Stimulated activated CD4-positive, alpha-beta T cell treated with anti-CD3 and anti-CD28 coated beads, Interleukin-12 subunit alpha, Interleukin-12 subunit beta, amount 100 ng/mL, for 24 hours (primary cell): ENCODE measurements around the gene TFDP2.
A peak's percentile ranks its signal among the peaks of the same experiment; 100 is the strongest.

Source experiments
- DNase-seq, 2 experiments: peaks; one replicate each; pipeline ENCODE4 v3.0.0-alpha.2; 2020; ENCODE audit warnings: low read depth in 2 of 2

The TFDP2 gene

DNA sequence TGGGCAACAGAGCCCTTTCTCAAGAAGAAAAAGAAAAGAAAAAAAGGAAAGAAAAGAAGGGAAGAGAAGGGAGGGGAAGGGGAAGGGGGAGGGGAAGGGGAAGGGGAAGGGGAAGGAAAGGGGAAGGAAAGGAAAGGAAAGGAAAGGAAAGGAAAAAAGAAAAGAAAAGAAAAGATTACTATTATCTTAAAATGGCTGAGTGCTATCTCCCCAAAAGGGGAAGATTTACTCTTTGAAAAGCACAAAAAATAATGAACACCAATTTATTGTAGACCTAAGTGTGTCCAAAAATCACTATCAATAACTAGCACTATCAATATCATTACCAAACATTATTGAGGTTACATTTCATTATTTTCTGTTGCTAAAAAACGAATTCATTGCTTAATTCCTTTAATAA, 183.9 kb downstream of the TFDP2 start:
- DNase-seq = no peak

DNA sequence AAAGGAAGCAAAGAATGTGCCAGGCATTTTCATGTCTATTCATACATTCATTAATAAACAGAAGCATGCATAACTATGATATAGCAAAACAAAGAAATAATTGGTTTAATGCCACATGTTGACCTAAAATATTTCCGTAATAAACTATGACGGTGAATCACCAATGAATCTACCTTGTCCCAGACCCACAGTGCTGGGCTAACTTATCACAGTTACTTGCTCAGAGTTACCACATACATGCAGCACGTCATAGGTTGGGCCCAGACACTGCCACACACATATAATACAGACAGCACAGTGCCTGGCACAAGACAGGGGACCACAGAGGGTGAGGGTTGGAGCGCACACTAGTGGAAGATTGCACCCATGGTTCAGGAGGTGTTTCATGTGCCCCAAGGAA, 186.0 kb downstream of the TFDP2 start:
- no peak for DNase-seq

DNA sequence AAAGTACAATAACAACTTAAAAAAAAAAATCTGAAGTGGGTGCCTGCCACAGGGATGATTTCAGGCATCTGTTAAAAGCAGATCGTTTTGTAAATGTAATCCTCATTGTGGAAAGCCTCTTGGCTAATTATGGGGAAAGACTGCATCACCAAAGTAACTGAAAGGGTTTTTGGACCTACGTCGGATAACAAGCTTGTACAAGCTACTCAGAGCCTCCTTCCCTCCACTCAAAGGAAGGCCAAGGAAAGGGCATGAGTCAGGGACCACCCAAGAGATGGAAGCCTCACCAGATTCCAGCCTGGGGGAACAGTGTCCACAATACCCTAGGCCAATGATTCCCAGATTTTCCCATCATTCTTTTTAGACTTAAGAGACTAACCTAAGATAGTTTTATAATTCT, 188.6 kb downstream of the TFDP2 start:
- no peak for DNase-seq

DNA sequence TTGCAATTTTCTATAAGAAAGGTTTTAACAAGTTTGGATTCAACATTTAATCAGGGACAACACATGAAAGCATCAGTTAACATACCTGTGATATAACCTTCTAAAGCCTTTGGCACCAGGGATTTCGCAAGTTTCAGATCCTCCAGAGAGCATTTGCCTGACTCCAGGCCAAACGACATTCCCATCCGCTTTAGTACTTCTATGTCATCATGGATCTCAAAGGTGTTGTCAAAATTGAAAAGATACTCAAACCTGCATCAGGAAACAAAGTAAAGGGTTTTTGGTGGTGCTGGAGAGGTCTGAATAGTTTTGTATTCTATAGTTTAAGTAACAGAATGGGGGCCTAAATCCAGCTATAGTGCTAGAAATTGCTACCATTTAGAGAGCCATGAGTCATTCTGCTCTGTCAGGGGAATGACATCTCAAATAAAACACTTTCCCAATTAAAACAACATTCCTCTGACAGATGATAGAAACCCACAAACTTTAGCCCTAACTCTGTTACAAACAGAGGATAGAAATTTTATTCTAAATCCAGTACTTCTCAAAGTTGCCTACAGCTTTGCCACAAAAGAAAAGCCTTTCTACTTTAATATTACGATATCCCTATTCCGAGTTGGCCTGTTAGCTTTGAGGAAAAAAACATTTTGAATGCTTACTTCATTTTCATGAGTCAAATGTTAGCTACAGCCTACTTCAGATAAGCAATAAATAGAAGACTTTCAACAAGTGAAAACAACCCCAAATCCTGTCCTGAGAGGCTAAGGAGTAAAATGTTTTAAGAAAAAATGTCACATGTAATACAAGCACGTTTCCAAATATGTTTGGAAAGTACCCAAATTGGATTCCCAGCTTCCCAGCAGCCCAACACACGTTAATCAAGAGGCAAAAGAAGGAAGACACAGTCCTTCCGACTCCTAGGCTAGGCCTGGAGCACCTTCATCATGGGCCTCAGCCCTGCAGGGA, 189.5 kb downstream of the TFDP2 start:
- no peak for DNase-seq

DNA sequence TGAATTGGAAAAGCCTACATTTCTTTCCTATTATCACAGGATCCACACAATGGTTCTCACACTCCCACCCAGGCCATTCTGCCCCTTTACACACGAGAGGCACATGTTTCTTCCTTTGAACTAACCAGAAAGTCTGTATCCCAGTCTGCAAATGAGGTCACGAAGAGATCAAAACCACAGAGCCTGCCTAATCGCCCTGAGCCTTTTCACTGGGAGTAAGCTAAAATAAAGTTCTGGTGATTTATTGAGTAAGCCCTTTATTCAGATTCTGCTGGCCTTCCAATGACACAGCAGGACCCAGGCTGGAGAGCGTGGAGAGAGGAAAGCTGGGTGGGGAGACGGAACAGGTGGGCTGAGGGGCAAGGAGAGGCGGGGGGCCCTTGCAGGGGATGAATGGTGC, 194.2 kb downstream of the TFDP2 start:
- no peak for DNase-seq

DNA sequence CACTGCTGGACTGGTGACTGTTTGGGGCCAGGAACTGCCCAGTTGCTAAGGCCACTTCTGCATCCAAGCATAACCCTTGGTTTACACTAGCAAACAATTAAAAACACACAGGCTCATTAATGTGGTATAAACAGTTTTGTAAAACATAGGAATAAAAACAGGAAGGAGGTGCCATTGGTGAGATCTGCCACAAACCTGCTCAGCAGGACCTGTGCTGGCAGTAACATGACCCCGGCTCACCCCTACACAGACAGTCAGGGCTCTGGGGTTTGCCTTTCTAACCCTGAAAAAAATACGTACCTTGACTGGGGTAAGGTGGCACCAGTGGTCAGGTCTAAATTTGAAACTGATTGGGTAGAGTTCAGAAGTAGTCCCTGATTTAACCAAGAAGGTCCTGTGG, 196.7 kb downstream of the TFDP2 start:
- no peak for DNase-seq

DNA sequence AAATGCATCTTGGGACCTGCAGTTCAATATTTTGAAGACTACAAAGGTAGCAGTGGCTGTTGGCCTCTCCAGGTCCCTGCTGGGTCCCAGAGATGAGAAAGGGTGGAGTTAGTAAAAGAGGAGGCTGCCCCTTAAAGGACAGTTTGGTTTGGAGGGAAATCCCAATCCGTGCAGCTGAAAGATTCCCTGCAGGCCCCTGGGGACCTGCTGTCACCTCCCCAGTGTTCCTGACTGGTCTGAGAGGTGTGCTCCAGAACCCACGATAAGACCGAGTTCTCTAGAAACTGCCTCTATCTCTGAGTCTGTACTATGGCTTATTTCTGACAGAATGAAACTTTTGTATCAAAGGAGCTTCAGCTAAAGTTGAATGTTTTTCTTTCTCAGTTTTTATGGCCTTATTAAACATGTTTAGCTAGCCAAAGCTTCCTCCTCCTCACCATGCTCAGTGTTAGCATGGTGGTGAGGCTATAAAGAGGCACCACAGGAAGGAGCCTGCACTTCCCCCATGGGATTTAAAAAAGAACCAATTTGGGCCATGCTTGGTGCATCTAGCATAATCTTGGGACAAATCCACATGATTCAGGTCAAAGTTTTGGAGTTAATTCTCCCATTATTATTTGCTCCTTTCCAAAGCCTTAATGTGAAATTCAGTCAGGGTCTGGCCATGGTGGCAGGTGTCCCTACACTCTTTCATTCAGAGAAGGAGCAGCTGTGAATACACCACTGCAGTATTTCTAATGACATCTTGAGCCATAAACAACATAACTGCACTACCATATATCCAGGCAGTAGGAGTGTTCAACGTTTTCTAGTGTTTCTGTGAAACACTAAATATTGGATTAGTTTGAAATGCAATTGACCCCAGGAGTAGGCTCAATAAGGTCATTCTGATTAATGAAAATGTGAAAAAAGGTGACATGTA, 198.5 kb downstream of the TFDP2 start:
- no peak for DNase-seq

DNA sequence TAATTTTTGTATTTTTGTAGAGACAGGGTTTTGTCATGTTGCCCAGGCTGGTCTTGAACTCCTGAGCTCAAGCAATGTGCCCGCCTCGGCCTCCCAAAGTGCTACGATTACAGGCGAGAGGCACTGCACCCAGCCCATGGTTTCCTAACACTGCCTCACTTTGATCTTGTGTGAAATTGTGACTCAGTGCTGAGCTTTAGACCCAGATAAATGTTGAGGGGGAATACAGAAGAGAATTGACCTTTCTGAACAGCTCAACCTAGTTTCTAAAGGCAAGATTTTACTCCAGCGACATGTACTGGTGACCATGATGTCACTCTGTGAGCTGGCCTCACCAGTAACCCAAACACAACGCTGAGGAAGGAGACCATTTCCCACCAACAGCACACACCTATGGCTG, 199.4 kb downstream of the TFDP2 start:
- no peak for DNase-seq

DNA sequence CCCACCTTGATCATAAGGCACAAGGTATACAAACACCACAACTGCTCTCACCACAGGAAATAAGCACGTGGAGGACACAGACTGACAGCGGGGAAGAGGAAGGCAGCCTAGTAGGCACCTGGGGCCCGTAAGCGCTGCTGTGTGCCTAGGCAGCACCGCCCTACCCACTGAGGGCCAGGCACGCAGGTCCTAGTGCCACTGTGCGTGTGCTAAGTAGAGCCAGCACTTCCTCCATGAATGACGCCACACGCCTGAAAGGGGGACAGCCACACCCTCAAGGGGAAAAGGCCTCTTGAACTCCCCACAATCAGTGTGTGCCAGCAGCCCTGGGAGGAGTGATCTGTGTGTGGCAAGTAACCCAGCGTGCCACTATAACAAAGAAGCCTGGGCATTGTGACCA, 199.9 kb downstream of the TFDP2 start:
- no peak for DNase-seq

DNA sequence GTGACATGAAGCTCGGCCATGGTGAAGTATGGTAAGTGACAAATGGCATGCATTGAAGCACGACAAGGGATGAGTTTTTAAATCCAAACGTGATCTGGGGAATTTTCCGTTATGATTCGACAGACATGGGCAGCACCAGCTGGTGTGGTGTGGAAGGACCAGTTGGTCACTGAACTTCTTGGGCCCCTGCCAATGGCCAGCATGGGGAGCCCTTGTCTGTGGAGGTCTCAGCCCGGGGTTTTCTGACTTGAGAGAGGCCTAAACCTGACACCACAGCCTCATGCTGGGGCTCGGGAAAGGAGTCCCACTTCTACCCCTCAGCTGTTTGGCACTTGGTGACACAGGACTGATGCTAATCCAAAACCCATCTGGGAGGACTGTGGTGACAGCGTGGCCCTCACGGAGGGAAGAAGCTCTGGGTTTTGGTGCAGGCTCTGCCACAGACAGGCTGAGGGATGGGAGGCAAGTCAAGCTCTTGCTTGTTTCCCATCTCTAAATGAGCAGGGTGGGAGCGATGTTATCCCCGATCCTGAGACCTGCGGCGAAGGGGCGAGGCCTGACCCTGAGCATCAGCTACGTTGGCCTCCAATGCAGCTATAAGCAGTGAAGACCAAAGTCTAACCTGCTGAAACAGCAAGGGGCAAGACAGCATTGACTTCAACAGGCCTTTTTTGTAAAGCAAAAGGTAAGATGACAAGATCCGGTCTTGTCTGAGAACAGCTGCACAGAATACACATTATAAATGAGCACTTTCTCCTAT, 203.4 kb downstream of the TFDP2 start:
- no peak for DNase-seq

DNA sequence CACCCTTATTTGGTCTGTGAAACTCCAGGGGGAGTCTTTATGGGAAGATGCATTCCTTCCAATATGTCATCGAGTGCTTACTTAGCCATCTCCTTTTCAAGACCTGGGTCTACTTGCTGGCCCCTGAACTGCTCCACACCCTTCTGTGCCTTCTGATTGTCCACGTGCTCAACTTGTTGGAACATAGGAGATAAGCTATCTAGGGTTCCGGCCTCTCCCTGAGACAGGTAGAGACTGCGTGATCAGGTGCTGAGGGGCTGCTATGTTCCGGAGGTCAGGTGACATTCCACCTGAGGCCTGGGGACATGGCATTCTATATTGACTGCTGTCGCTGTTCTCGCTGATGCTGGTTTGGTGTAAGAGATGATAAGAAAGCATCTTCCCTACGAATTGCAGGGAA, 207.3 kb downstream of the TFDP2 start:
- DNase-seq = no peak

DNA sequence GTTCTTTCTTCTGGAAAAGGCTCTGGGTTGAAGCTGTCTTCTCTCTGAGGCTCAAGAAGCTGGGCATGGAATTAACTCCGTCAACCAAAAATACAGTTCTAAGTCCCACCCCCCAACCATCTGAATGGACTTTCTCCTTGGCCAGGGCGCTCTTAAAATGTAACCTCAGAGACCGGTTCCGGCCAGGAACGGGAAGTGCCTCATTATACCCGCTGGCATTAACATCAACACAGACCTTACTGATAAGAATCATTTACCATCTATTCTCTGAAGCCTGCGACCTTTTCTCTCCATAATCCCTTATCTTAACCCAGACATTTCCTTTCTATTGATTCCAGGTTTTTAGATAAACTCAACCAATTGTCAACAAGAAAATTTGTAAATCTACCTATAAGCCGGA, 208.3 kb downstream of the TFDP2 start:
- no peak for DNase-seq

DNA sequence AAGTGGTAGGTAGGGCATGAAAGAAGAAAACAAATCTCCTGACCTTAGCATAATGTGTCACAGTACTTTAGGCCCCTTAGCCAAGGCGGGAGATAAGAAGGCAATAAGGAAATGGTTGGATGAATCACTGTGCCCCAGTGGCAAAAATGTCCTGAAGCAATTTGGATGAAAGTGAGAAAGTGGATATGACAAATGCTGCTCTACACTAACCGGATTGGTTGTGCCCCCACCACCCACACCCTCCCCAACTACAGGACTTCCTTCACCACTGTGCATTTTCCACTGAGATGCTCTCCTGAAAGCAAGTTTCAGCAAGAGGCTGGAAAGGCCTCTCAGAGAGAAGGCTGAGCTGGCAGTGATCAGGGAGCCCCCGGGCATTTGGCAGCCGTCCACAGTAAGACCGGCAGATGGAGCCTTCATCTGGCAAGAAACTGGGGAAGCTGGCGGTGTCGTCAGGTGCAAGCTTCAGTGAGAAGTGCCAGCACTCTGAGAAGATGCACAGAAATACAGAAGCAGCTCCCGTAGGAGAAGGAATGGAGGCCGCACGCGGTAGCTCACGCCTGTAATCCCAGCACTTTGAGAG, 209.1 kb downstream of the TFDP2 start:
- DNase-seq = peak in 1 of 2 experiments; percentile 53

DNA sequence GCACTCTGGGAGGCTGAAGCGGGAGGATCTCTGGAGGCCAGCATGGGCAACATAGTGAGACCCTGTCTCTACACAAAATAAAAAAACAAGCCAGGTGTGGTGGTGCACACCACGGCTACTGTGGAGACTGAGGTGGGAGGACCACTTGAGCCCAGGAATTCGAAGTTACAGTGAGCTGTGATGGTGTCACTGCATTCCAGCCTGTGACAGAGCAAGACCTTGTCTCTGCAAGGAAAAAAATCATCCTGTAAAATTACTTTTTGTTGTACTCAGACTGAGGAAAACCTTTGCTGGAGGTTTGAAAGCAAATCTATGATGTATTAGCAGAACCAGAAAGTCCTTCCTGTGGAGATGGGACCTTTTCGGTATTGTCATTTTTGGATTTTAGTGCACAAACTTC, 209.6 kb downstream of the TFDP2 start:
- no peak for DNase-seq

DNA sequence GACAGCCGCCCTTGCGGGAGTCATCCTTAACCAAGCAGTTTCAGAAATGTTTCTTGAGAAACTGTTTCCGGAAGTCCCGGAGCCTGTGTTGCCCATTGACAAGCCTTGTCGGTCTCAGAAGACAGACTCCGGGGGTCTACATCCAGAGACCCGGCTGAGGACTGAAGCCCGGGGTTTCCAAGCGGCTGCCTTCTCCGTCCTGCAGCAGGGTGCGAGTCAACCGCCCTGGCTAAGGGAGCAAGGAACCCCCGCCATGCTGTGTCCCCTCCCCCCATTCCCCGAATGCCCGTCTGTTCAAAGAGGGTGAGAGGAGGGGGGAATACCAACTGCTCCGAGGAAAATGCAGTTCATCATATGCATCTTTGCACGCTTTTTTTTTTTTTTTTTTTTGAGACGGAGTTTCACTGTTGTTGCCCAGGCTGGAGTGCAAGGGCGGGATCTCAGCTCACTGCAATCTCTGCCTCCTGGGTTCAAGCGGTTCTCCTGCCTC, 211.3 kb downstream of the TFDP2 start:
- no peak for DNase-seq

DNA sequence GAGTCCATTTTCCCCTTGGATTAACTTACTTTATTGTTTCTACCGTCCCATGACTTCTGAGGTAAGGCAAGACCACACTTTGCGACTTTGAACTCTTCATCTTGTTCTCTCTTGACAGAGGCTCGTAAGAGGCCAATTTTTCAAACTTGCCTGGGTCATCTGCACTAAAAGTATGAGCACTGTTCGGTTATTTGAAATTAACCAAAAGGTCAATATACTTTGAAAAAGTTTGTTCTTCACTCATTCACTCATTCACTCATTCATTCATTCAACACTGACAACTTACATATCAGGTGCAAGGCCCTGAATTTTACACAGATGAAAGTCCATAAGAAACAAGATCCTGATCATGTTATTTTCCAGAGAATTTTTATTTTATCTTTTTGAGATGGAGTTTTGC, 215.0 kb downstream of the TFDP2 start:
- DNase-seq = no peak

DNA sequence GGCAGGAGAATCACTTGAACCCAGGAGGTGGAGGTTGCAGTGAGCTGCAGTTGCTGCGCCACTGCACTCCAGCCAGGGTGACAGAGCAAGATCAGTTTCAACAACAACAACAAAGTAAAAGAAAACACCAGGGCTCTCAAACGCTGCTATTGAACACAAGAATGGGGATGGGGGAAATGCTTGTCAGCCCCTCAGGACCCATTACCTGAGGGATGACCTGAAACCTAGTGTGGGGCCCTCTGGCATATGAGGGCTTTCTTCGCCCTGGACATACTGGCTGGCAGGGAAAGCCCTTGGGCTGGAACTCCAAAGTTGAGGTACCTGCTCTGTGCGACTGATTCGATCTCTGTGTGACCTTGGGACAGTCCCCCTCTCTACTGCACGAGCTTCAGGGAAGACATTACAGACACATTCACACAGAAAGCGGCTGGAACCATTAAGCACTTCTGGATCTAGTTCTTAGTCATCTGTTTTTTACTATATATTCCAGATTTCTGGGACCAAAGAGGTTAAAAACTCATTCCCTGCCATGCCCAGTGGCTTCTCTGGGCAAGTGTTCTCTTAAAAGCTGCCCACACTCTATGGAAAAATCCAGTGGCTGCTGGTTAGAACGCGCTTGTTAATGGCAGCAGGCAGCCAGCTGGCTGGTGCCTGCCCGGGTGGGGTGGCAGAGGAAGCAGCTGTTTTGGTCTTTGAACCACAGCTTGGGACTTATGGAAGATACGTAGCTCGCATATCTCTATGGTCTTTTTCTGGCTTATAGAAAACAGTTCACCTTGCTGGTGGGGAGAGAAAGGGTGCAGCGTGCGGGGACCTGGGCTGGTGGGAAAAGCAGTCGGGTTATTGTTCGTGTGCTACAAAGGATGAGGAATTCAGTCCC, 215.7 kb downstream of the TFDP2 start:
- DNase-seq = no peak

DNA sequence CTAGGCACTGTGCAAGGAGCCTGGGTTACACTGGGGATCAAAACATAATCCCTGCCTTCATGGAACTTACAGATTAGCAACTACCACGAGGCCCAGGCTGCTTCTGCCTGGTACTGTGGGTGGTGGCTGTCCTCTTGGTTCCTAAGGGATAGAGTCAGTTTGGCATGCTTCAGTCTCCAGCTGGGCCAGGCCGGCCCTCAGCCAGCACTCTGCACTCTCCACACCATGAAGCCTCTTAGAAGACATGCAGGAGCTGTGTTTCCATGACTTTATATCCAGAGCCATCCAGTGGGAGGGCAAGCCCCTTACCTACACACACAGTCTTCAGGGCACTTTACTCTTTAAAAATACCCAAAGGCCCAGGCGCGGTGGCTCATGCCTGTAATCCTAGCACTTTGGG, 218.5 kb downstream of the TFDP2 start:
- DNase-seq = no peak

DNA sequence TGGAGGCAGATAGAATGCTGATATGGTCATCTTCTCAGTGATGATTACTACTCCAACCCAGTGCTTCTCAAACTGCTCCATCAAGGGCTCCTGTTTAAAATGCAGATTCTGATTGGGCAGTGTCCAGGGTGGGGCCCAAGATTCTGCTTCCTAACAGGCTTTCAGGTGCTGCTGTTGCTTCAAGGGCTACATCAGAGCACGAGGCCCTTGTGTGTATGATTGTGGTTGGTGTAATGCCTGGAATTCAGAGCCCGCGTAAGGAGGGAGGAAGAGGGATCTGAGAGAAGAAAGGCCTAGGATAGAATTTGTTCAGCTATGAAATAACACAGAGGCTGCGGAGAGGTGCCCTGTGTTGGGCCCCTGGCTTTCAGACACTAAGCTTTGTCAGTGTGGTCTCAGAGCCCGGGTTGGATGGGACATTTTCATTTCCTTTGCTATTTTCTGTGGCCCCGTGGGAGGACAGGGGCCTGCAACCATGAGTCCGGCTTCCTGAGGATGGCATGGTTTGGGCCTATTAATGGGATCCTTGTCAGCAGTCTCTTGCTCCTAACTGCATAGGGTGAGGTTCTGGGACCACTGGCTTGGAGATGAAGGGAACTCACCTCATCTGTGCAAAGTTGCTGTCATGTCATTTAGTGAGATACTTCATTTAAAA, 219.9 kb downstream of the TFDP2 start:
- DNase-seq = no peak
